GM19043 (cell line): ENCODE data around the gene FOXO1.
A peak's percentile ranks its signal among the peaks of the same experiment; 100 is the strongest.

Source experiments
- ATAC-seq: cut with Tn5 transposase; IDR thresholded peaks from one replicate; pipeline ENCODE4 v1.9.1; 2021; ENCODE audit warnings: low read depth; ENCODE audit not compliant: unreplicated experiment

The FOXO1 gene

DNA sequence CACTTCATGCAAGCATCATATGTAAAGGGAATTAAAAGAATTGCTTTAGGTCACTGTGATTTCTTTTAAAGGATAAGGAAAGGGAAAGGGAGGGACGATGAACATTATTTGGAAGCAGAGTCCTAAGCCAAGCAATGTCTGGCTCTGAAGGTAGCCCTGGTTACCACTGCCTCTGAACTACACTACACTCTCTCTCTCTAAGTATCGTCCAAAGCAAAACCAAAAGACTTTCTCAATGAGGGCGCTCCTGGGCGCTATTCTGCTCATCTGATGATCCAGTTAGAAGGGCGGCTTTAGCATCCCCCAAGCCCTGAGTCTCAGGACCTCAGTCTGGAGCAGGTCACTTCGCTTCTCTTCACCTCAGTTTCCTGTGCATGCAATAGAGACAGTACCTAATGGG lies 26.2 kb downstream of the FOXO1 start:
- no peak for ATAC-seq

DNA sequence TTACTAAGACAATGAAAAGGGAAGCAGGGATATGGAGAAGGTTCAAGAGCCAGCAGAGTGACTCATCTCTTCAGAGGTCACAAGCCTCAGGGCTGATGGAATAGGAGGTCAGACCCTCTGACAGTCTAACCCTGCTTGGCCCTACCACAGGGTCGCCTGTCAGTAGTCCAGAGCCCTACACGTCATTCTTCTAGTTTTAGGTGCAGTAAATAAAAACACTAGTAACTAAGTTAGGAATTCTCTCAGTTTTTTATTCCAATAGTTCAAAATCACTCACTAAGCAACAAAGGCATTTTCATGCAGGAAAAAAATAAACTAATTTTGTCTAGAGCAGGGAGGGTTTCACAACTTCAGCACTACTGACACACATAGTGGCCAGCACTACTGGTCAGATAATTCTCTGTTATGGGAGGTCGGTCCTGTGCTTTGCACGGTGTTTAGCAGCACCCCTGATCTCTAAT lies 27.2 kb downstream of the FOXO1 start:
- no peak for ATAC-seq

DNA sequence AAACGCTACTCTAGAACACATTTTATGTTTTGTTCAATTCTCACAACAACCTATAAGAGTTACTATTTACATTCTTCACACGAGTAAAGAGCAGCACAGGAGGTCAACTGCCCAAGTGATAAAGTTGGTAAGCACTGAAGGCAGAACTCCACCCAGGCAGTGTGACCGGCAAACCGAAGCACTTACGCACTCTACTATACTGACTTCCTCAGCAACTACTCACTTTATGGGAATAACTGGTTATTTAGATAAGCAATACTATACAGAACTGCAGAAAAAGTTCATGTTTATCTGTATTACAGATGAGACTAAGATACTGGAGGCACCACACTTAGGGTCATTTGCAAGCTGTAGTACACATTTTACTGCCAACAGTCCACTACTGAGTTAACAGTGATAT lies 28.8 kb downstream of the FOXO1 start:
- no peak for ATAC-seq

DNA sequence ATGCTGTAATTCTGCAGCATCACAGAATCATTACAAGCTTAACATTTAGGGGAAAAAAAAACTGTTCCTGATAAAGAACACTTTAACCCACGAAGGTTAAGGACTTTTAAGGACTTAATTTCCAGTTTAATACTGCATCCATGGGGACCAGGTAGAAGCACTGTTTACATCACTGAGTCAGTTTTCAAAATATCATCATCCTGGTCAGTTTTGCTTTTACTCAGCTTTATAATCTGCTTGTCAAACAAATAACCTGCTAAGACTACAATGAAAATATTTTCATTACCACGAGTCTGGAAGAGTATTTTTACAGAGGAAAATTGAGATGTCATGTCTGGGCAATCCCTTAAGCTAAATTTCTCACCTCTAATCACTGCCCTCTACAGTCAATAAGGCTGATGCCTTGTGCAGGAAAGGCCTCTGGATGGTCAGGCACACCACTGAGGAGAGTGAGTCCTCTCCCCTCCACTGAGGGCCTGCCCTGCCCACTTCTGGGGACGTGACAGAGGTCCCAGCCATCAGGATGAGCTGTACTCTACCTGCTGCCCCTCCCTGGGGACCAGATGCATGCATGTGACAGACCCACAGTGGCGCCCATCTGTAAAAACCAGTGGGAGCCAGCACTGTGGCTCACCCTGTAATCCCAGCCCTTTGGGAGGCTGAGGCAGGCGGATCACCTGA lies 31.0 kb downstream of the FOXO1 start:
- no peak for ATAC-seq

DNA sequence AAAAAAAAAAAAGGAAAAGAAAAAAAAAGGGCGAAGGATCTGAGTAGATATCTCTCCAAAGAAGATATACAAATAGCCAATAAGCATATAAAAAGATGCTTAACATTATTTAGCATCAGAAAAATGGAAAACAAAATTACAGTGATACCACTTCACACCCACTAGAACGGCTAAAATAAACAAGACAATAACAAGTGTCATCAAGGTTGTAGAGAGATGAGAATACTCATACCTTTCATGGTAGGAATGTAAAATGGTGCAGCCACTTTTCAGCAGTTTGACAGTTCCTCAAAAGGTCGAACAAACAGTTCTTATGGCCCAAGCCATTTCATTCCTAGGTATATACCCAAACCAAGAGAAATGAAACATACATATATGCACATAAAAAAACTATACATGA lies 33.5 kb downstream of the FOXO1 start:
- no peak for ATAC-seq

DNA sequence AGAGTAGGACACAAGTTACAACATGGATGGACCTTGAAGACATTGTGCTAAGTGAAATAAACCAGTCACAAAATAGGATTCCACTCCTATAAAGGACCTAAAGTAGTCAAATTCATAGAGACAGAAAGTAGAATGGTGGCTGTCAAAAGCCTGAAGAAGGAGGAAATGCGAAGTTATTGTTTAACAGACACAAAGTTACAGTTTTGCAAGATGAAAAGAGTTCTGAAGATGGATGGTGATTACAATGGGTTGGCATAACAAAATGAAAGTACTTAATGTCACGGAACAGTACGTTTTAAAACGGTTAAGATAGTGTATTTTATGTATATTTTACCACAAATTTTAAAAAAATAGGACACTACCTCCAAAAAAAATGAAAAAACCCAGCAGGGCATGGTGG lies 34.8 kb downstream of the FOXO1 start:
- ATAC-seq, result peak; percentile 41

DNA sequence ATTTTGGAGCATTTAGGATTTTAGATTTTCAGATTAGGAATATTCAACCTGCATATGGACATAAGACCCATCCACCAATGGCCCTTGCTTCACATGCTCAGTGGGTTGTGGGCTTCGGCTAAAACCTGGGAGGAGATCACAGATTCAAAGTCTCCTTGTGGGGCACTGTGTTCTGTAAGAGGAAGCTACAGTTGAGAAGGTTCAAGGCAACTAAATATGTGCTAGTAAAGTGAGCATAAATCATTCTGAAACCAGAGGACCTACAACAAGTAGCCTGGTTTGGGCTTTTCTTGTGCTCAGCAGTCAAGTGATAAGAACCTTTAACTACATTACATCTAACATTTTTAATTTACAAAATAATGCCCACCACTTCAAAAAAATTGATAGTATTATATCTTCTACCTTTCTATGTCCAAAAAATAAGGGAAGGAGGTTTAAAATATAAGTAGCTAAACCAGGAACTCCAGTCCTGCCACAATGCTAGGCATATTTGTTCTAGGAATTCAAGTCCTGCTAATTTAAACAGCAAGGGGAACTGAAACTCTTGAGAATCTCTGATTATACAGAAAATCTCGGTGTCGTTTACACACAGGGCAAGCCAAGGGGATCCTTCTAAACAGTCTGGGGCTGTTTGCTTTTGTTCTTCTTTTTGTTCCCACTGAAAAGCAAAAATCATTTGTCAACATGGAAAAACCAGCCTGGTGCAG lies 36.6 kb downstream of the FOXO1 start:
- peak; percentile 81 for ATAC-seq

DNA sequence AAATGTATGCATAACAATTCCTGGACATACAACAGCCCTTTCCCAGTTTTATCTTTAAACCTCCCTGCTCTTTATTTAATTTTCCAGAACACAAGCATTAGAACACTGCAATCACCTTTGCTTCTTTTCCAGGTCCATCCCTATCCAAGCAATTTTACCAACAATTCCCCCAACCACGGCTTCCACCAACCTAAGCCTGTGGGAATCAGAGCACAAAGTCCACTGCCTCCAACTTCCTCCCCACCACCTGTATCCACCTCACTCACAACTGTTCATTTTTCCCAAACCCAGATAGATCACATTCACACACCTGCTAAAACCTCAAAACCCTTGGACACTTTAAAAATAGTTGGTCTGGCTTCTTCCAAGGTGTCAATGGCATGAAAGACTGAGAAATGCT lies 39.5 kb downstream of the FOXO1 start:
- ATAC-seq, result no peak

DNA sequence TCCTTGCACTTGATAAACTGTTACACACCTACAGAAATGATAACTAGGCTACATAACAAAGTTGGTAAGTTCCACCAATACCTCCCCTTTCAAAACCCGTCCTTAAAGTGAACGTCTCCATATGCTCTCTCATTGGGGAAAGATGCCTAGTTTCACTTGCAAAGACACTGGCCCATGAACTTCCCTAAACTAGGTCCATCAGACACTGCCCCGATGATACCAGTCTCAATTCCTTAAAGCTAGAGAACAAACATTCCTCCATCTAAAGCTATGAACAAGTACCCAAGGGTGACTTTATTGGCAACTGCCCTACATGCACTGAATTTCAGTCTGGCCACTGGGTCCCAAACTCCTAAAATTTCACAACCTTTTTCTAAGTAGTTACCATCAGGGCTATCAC lies 39.9 kb downstream of the FOXO1 start:
- no peak for ATAC-seq

DNA sequence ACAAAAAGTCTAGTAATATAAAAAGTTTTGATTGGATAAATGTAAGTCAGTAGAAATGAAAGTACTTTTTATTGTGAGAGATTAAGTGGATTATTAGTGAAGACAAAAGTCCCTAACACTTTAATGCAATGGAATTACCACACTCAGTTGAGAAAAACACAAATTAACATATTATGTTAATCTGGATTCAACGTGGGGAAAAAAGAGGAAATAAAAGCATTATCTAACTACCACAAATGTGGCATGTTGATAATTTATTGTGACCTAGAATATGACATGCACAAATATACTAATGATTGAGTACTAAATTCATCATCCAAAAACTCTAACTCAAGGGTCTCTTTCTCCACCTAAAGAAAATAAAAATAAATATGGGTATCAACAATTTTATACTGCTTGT lies 41.5 kb downstream of the FOXO1 start:
- no peak for ATAC-seq

DNA sequence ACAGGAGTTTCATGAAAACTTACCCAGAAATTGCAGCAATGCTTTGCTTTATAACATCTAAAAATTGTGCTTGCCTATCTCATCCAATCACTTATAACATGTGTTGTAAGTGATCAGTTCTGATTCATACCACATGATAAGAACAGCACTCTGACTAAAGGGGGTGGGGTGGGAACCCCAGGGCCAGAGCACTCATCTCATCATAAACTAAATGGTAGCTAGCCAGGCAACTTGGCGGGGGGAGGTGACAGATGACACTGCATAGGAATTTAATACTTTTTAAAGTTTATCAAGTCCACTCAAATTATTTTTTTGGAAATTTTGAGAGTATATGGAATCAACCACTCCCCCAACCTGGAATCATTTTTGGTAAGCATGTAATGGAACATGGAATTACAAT lies 42.1 kb downstream of the FOXO1 start:
- ATAC-seq, result no peak

DNA sequence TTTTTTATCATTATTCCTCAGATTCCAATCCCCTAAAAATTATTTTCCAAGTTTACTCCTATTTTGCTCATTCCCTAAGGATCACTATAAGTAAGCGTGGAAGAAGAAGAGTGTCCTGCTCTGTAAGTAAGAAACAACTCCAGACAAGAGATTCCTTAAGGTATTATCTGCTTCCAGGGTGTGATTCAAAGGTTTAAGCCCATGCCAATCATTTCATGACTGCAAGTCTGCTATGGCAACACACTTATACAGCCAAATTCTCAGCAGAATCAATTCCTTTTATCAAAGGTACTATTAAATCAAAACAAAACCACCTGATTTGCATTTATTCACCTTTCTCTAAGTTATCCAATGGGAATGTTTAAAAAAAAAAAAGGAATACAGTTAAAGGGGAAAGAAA lies 43.7 kb downstream of the FOXO1 start:
- no peak for ATAC-seq

DNA sequence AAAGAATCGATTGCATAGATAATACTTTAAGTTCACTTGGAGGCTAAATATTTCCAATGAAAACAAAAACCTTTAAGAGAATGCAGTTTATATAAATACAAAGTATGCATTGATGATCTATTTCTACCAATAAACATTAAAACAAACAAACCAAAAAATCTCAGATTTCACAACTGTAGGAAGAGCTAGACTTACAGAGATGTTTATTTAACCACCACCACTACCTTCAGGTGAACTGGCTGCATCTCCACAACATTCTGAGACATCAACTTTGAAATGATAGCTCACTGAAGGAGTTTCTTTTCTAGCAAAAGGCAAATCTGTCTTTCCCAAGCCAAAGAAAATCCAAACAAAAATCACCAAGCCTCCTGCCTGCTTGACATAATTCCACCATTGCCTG lies 44.2 kb downstream of the FOXO1 start:
- ATAC-seq, result no peak

DNA sequence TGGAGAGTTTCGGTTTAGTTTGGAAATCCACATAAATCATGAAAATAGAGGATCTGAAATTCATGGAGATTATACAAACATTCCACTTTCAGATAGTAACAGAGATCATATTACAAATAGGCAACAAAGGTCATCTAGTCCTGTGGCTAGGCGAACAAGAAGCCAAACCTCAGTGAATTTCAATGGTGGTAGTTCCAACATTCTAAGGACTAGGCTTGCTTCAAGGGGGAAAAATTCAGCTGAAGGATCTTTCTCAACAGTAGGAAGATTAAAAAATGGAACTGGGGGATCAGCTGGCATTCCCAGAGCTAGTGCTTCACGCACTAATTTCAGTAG lies 47.0 kb downstream of the FOXO1 start:
- ATAC-seq, result no peak

DNA sequence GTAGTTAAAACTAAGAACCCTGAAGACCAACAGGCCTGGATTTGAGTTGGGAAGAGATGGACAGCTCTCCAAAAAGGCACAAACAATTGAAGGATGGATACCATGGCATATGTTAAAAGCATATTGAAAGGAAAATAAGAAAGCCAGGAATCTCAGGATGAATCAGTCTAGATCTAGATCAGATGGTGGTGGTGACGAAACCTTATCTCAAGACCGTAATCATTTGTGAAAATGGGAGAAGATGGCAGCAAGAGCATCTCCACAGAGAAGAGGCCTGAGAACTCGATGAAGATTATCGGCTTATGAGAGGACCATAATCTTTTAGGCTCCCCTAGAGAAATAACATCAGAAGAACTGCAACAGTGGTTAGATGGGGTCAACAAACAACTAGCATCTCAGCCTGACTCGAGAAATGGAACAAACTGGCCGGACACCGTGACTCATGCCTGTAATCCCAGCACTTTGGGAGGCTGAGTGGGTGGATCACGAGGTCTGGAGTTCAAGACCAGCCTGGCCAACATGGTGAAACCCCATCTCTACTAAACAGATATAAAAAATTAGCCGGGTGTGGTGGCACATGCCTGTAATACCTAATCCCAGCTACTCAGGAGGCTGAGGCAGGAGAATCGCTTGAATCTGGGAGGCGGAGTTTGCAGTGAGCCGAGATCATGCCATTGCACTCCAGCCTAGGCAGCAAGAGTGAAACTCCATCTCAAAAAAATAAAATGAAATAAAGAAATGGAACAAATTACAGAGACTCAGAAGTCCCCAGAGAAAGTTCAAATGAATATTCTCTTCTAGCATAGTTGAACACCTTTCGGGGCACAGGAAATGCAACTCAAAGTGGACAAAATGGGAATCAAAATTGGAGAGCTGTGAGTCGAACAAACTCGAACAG lies 47.6 kb downstream of the FOXO1 start:
- ATAC-seq, result no peak

DNA sequence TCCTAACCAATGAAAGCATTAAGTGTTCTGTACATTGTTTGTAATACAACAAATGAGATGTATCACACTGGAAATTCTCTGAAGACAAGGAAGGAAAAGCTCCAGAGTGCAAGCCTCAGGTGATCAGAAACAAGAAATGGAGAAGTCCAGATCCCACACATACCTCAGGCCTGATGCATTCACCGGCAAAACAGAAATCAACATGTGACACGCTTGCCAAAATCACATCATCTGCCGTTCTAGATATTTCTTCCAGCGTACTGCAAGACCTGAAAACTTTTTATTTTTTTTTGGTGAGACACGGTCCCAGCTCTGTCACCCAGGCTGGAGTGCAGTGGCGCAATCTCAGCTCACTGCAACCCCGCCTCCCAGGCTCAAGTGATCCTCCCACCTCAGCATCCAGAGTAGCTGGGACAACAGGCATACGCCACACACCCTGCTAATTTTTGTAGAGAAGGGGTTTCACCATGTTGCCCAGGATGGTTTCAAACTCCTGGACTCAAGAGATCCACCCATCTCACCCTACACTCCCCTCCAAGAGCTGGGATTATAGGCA lies 48.6 kb downstream of the FOXO1 start:
- ATAC-seq, result no peak

DNA sequence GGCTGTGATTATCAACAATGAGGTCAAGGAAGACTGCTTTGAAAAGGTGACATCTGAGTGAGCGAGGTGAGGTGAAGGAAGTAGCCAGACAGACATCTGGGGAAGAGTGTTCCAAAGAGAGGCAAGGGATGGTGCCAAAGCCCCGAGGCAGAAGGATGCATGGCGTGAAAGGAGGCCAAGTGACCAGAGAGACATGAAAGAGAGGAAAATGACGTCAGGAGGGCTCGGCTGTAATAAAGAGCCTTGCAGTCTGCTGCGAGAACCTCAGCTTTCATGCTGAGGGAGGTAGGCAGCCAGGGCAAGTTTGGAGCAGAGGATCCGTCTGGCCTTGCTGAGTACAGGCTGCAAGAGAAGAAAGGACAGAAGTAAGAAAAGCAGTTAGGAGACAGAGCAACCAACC lies 50.8 kb downstream of the FOXO1 start:
- no peak for ATAC-seq

DNA sequence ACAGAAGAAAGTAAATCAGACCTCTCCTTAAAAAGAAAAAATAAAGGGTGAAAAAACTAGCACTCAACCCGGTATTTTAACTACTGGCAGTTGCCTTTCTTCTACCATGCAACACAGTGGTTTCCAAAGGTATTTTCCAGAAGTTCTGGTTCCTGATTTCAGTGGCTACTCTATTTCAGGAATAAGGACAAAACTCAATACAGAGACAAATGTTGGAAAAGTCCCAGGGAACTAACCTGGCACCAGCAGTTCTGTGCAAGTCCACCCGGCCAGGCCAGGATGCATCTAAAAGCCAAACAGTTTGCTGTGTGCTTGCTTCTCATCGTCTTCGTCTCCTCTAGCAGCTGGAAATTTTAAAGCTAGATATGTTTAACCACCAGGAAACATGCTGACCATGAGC lies 52.5 kb downstream of the FOXO1 start:
- no peak for ATAC-seq

DNA sequence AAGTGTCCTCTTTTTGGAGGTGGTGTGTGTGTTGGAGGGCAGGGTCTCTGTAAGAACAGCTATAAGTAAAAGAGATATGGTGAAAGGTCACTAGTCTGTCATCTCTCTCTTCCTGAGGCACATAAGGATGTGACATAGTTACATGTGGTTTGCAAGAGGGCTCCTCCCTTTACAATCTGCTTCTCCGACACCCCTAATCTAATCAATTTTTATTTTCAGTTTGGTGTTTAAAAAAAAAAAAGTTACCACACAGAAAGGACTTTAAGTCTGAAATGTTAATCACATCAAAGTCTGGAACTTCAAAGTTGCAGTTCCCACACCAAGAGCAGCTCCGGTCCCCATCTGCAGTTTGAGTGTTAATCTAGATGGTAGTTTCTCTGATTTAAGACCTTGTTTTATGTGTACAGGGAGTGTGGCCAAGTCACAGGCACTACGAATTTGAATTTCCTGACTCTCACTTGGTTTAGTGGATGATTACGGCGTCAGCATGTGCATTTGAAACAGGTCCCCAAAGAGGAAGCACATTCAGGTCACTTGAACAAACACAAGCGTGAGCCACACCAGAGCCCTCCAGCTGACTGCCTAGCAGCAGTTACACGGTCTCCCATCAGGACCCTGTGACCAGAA lies 53.1 kb downstream of the FOXO1 start:
- ATAC-seq, result peak; percentile 90

DNA sequence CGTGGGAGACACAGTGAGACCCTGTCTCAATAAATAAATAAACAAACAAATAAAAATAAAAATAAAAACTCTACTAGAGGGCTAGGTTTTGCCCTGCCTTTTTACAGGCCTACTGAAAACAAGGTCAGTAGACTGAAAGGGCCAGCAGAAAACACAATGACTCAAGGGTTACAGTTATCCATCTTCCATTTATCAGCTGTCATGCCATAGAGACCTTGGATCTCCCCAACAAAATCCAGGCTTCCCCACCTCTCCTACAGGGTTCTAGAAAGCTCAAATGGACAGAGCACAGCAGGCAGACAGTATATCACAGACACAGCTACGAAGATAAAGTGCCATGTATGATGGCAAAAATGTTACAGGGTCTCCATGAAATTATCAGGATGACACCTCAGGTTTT lies 54.4 kb downstream of the FOXO1 start:
- no peak for ATAC-seq

DNA sequence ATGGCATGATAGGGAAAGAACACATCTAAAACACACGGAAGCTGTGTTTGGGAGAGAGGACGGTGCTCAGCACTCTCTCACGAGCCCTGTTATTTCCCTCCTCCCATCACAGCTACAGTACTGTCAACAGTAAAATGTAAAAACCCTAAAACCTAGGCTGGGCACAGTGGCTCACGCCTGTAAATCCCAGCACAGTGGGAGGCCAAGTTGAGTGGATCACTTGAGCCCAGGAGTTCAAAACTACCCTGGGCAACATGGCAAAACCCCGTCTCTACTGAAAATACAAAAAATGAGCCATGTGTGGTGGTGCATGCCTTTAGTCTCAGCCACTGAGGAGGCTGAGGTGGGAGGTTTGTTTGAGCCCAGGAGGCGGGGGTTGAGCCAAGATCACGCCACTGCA lies 54.8 kb downstream of the FOXO1 start:
- ATAC-seq, result no peak
